ENCODE measurements around the gene DNTT.

- no peak for TF ChIP-seq MYC (IDR thresholded peaks at IDR 0.05; ENCODE audit: low read depth, low read length)
- no peak for TF ChIP-seq MAX (IDR thresholded peaks at IDR 0.05; ENCODE audit: low read depth, low read length)
- TF ChIP-seq CTCF (IDR thresholded peaks at IDR 0.05; ENCODE audit: low read depth, low read length) = no peak
These were observed 20.2 kb downstream of the DNTT start for GRCh38 chr10:96324447-96324846.

All from NB4 (cell line).